Measurements from ENCODE around the gene GPR62. TPM values are rescaled to one million over a fixed set of nuclear protein-coding genes. Genes with fewer than 3 reads are reported as not detected.
"Not testable (repeated sequence)": the region's sequence is repeated elsewhere in the genome, so short reads cannot be mapped to it uniquely, and the experiment has no call there.

GPR62 gene
- not detected in 2 replicates for total RNA-seq

- DNase-seq (ENCODE audit: low read depth in 2 of 2) = no peak
Measured at GRCh38 chr3:51955175-51955892, at the start of gene GPR62. GPR62 (plus strand) TSS chr3:51955381; CDS start chr3:51955653, 272 bp downstream.

- no peak for DNase-seq (ENCODE audit: low read depth in 2 of 2)
Measured at GRCh38 chr3:51908026-51908425, 47.2 kb upstream of the GPR62 start.

- no peak for DNase-seq (ENCODE audit: low read depth in 2 of 2)
Measured at GRCh38 chr3:51916418-51916817, 38.8 kb upstream of the GPR62 start.

GRCh38 chr3:51921081-51921578 lies 34.1 kb upstream of the GPR62 start:
- DNase-seq (ENCODE audit: low read depth in 2 of 2) = no peak

GRCh38 chr3:51927061-51927977 lies 27.9 kb upstream of the GPR62 start:
- no peak for DNase-seq (ENCODE audit: low read depth in 2 of 2)

- no peak for DNase-seq (ENCODE audit: low read depth in 2 of 2)
Measured at GRCh38 chr3:51928438-51928837, 26.7 kb upstream of the GPR62 start.

- DNase-seq (ENCODE audit: low read depth in 2 of 2) = not testable (repeated sequence)
Measured at GRCh38 chr3:51928981-51929380, 26.2 kb upstream of the GPR62 start.

- no peak for DNase-seq (ENCODE audit: low read depth in 2 of 2)
Measured at GRCh38 chr3:51929420-51930003, 25.7 kb upstream of the GPR62 start.

GRCh38 chr3:51930439-51930838 lies 24.7 kb upstream of the GPR62 start:
- DNase-seq (ENCODE audit: low read depth in 2 of 2) = no peak

GRCh38 chr3:51931756-51932155 lies 23.4 kb upstream of the GPR62 start:
- DNase-seq (ENCODE audit: low read depth in 2 of 2) = no peak

- DNase-seq (ENCODE audit: low read depth in 2 of 2) = no peak
Measured at GRCh38 chr3:51932471-51933370, 22.5 kb upstream of the GPR62 start.

- DNase-seq (ENCODE audit: low read depth in 2 of 2) = no peak
Measured at GRCh38 chr3:51933471-51934138, 21.6 kb upstream of the GPR62 start.

- no peak for DNase-seq (ENCODE audit: low read depth in 2 of 2)
Measured at GRCh38 chr3:51934139-51934850, 20.9 kb upstream of the GPR62 start.

- no peak for DNase-seq (ENCODE audit: low read depth in 2 of 2)
Measured at GRCh38 chr3:51934991-51935885, 19.9 kb upstream of the GPR62 start.

GRCh38 chr3:51935886-51936755 lies 19.1 kb upstream of the GPR62 start:
- peak in 1 of 2 donors; percentile 1 for DNase-seq (ENCODE audit: low read depth in 2 of 2)

GRCh38 chr3:51937014-51937413 lies 18.2 kb upstream of the GPR62 start:
- peak in 1 of 2 donors; percentile 1 for DNase-seq (ENCODE audit: low read depth in 2 of 2)

- peak in 1 of 2 donors; percentile 0 for DNase-seq (ENCODE audit: low read depth in 2 of 2)
Measured at GRCh38 chr3:51937611-51938450, 17.4 kb upstream of the GPR62 start.
